Activated CD4-positive, alpha-beta memory T cell treated with anti-CD3 and anti-CD28 coated beads, Interleukin-2, amount 10 ng/mL, durations not matched to agents 7 days and 5 days (primary cell): ENCODE data around the gene NANOS3. TPM values are rescaled to one million over a fixed set of nuclear protein-coding genes. Genes with fewer than 3 reads are reported as not detected.

Experiments
- CTCF ChIA-PET: fragments of 350-600 bp; sonication (Branson Sonifier 250); formaldehyde crosslinking; loops from one replicate; lab custom pipeline; 2021; ENCODE audit warnings: antibody characterized with exemption, inconsistent platforms; lab: Charles Lee
- POLR2A ChIA-PET: fragments of 350-600 bp; sonication (Branson Sonifier 250); formaldehyde crosslinking; loops from one replicate; lab custom pipeline; 2021; ENCODE audit warnings: antibody characterized with exemption; lab: Charles Lee
- DNase-seq: peaks from one replicate; pipeline ENCODE4 v3.0.0-alpha.2; 2020
- H3K27ac Mint-ChIP-seq: one replicate; pipeline ENCODE4 v1.8.0; 2021; ENCODE audit warnings: mild to moderate bottlenecking, mixed read lengths
- H3K27me3 Mint-ChIP-seq: one replicate; pipeline ENCODE4 v1.8.0; 2021; ENCODE audit warnings: mixed read lengths
- H3K36me3 Mint-ChIP-seq: one replicate; pipeline ENCODE4 v1.8.0; 2021; ENCODE audit warnings: low read depth, mixed read lengths
- H3K4me1 Mint-ChIP-seq: one replicate; pipeline ENCODE4 v1.8.0; 2021; ENCODE audit warnings: mixed read lengths
- H3K4me3 Mint-ChIP-seq: one replicate; pipeline ENCODE4 v1.8.0; 2021; ENCODE audit warnings: mild to moderate bottlenecking, mixed read lengths
- H3K9me3 Mint-ChIP-seq: one replicate; pipeline ENCODE4 v1.8.0; 2021; ENCODE audit warnings: mixed read lengths
- total RNA-seq, 2 experiments: library from RNA; stranded (reverse); gene quantifications; one replicate each; pipeline ENCODE4 v1.2.3, GENCODE V29; 2021

Gene NANOS3
- total RNA-seq, 2 experiments from 2014 or later: 0.65 to 0.95 TPM

DNA sequence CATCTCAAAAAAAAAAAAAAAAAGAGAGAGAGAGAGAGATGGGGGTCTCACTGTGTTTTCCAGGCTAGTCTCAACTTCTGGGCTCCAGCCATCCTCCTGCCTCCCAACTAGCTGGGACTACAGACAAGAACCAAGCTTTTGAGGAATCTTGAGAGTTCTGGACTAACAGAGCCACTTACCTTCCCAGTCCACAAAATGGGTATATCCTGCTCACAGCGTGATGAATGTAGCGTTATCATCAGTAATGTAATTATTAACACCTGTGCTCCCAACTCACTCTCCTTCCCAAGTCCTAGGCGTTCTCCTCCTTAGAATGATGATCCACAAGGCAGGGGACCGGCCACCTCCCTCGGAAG is 4.6 kb upstream of the NANOS3 start:
- ChIA-PET POLR2A (interaction anchor here (0.7 kb wide), 1 partner anchor 9 kb away, joined by 3 read pairs; no protein-coding TSS in a partner anchor), CTCF (interaction anchor here (0.6 to 3.6 kb wide), 6 partner anchors 9 to 164 kb away, joined by 3 to 17 read pairs (median 4); partner anchors contain the start of gene IL27RA)
- Mint-ChIP-seq H3K4me1 (peaks cover 2% of the 10 kb centered on the region), H3K4me3 (no peak overlapping the region), H3K36me3 (no peaks in the 10 kb centered on the region), H3K9me3 (no peaks in the 10 kb centered on the region), H3K27ac (no peak overlapping the region), H3K27me3 (peaks cover 12% of the 10 kb centered on the region)
- DNase-seq: no peak

GRCh38 chr19:13872695-13873389 is 4.1 kb upstream of the NANOS3 start:
- H3K27ac Mint-ChIP-seq: no peak overlapping the region
- DNase-seq: peak; percentile 41
- peaks cover 2% of the 10 kb centered on the region for H3K4me1 Mint-ChIP-seq
- H3K27me3 Mint-ChIP-seq: peaks cover 7% of the 10 kb centered on the region
- no peaks in the 10 kb centered on the region for H3K36me3 Mint-ChIP-seq
- POLR2A ChIA-PET: interaction anchor here (0.7 kb wide), 1 partner anchor 10 kb away, joined by 3 read pairs; no protein-coding TSS in a partner anchor
- CTCF ChIA-PET: interaction anchor here (1.1 to 3.6 kb wide), 5 partner anchors 10 to 164 kb away, joined by 3 to 17 read pairs (median 3); partner anchors contain the start of gene IL27RA
- H3K9me3 Mint-ChIP-seq: no peaks in the 10 kb centered on the region
- peak overlapping the region; percentile 57 for H3K4me3 Mint-ChIP-seq

DNA sequence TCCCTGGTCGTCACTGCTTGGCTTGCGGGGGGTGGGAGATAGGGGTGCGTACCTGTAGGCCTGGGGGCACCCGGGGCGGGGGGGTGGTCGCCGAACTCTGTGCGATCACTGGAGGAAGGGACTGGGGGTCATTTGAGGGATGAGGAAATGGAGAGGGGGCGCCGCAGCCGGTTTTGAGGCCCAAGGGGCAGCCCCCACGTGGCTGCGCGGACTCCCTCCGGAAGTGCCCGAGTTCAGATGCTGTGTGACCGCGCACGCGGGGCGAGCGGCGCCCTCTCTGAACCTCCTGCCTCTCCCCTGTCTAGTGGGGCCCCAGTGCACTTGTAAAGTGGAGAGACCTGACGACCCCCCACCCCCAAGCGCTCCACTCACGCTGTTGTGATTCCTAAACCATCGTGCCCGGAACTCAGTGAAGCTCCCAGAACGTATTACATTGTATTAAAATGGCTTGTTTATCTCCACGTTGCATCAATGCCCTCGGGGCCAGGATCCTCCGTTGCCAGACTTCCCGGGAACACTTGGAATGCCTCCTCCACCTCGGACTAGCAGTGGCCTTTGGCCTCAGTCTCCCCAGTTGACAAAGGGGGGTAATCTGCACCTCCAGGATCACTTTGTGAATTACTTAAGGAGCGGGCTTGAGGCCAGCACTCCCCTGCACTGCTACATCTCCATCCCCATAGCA is 3.0 kb upstream of the NANOS3 start:
- Mint-ChIP-seq H3K27me3 (peaks cover 7% of the 10 kb centered on the region), H3K9me3 (no peaks in the 10 kb centered on the region), H3K4me3 (no peak overlapping the region), H3K27ac (no peak overlapping the region), H3K4me1 (peaks cover 2% of the 10 kb centered on the region), H3K36me3 (no peaks in the 10 kb centered on the region)
- CTCF ChIA-PET: interaction anchor here (0.7 to 3.6 kb wide), 3 partner anchors 11 to 185 kb away, joined by 3 to 17 read pairs (median 3); no protein-coding TSS in a partner anchor
- POLR2A ChIA-PET: no interaction called here
- no peak for DNase-seq

DNA sequence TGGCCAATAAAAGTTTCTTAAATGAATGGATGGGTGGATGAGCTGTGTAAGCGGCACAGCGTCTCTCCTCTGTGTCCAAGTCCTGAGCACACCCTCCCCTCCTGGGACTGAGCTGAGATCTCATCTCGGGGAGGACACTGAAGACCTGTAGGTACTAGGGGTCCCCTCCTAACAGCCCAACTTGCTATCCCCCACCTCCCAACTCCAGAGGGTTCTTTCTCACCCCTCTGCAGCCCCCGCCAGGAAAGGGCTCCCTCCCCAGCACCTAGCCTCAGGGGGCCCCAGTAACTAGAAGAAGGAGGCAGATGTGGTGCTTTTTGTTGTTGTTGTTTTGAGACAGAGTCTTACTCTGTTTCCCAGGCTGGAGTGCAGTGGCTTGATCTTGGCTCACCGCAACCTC is 1.1 kb upstream of the NANOS3 start:
- H3K4me3 Mint-ChIP-seq: no peak overlapping the region
- no peaks in the 10 kb centered on the region for H3K9me3 Mint-ChIP-seq
- H3K36me3 Mint-ChIP-seq: no peaks in the 10 kb centered on the region
- no peak for DNase-seq
- H3K27ac Mint-ChIP-seq: no peak overlapping the region
- H3K4me1 Mint-ChIP-seq: peaks cover 13% of the 10 kb centered on the region
- CTCF ChIA-PET: interaction anchor here (1.3 to 1.5 kb wide), 2 partner anchors 198 to 261 kb away, joined by 3 read pairs; partner anchors contain the start of gene ASF1B
- POLR2A ChIA-PET: no interaction called here
- peaks cover 7% of the 10 kb centered on the region for H3K27me3 Mint-ChIP-seq

GRCh38 chr19:13877303-13877702 is 369 bp downstream of the NANOS3 start:
- Mint-ChIP-seq H3K4me3 (no peak overlapping the region), H3K27ac (no peak overlapping the region), H3K27me3 (peaks cover 5% of the 10 kb centered on the region), H3K9me3 (no peaks in the 10 kb centered on the region), H3K36me3 (no peaks in the 10 kb centered on the region), H3K4me1 (peaks cover 27% of the 10 kb centered on the region)
- no peak for DNase-seq
- ChIA-PET CTCF (interaction anchor here (1.5 to 5.3 kb wide), 3 partner anchors 182 to 259 kb away, joined by 3 to 52 read pairs (median 6); partner anchors contain the start of genes ASF1B and MISP3), POLR2A (no interaction called here)

DNA sequence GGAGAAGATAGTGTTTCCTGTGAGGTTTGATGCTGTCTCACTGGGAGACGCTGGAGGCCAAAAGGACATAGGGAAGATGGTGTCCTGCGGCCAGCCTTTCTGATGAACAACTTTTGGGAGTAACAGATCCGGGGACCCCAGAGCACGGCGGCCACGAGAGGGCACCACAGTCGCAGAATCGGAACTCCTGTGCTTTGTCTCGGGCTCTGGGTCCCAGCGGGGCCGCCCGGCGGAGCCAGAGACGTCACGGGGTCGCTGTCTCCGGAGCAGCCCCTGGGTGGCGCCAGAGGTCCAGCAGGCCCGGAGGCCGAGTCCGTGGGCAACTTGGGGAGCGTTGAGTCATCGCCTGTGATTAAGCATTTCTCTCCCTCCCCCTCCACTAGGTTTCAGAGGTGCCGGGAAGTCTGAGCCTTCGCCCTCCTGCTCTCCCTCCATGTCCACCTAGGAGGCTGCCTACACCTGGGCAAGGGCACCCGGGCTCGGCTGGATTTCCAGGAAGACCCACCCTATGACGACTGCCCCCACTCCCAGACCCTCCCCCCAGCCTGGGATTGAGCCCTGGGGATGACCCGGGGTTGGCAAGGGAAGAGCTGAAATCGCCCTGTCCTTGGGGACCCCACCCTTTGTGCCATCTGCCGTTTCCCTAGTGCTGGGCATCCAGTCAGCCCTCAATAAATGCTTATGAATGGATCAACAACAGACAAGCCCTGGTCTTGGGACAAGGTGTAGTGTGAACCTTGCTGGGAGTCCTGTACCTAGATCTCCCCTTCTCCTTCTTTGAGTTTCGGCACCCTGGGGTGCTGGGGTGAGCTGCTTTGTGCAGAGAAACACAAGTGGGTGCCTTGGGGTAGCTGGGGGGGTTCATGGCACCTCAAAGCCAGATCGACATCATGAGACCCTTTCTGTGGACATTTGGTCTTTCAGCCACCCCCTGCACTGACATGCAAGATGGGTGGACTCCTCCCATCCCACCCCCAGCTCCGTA is 3.4 kb downstream of the NANOS3 start:
- peak overlapping the region; percentile 19 for H3K4me3 Mint-ChIP-seq
- H3K27ac Mint-ChIP-seq: peak overlapping the region; percentile 80
- H3K9me3 Mint-ChIP-seq: no peaks in the 10 kb centered on the region
- no peaks in the 10 kb centered on the region for H3K27me3 Mint-ChIP-seq
- ChIA-PET POLR2A (interaction anchor here (0.6 to 3.5 kb wide), 11 partner anchors 26 to 257 kb away, joined by 3 to 18 read pairs (median 3); partner anchors contain the start of genes ASF1B, BRME1, CC2D1A and IL27RA), CTCF (interaction anchor here (0.5 to 5.3 kb wide), 23 partner anchors 22 to 581 kb away, joined by 3 to 52 read pairs (median 4); partner anchors contain the start of genes C19orf53, MISP3 and RFX1)
- H3K36me3 Mint-ChIP-seq: no peaks in the 10 kb centered on the region
- peaks cover 35% of the 10 kb centered on the region for H3K4me1 Mint-ChIP-seq
- DNase-seq: peak; percentile 99

- peak overlapping the region; percentile 80 for H3K27ac Mint-ChIP-seq
- H3K4me1 Mint-ChIP-seq: peaks cover 37% of the 10 kb centered on the region
- H3K36me3 Mint-ChIP-seq: no peaks in the 10 kb centered on the region
- DNase-seq: peak; percentile 31
- ChIA-PET CTCF (interaction anchor here (0.8 to 5.3 kb wide), 15 partner anchors 22 to 467 kb away, joined by 3 to 52 read pairs (median 5); partner anchors contain the start of genes ASF1B, C19orf53, IL27RA and MISP3), POLR2A (interaction anchor here (0.6 to 3.5 kb wide), 16 partner anchors 22 to 637 kb away, joined by 3 to 18 read pairs (median 4); partner anchors contain the start of genes ASF1B, BRME1, CC2D1A and DNAJB1)
- no peak overlapping the region for H3K4me3 Mint-ChIP-seq
- H3K9me3 Mint-ChIP-seq: no peaks in the 10 kb centered on the region
- no peaks in the 10 kb centered on the region for H3K27me3 Mint-ChIP-seq
Observed at GRCh38 chr19:13881251-13881691, 4.3 kb downstream of the NANOS3 start.

DNA sequence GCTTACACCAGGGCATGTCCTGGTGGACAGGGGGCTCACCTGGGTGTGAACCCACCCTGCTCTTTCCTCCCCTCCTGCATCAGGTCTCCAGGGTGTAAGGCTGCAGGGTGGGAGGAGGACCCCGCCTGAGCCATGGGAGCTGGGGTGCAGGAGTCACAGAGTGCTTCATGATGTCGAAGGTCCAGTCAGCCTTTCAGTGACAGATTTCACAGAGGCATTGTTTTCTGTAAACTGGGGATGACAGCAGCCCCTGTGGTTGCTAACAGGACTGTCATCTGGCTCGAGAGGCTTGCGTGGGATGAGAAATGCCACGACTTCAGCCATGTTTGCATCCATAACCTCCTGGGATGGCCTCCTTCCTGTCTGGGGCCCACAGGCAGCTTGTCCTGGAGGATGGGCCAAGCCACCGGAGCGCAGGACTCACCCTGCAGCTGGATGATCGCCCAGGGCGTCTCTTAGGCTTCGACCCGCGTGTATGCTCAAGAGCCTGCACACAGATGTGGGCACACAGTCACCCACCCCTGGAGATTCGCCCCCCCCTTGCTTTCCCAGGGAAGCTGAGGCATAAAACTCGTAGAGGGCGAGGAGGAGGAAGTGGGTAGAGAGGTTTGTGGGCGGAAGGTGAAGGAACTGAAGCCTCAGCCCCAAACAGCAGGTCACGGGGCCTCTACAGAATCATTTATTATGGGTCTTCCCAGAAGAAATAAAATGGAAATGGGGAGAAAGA is 4.9 kb downstream of the NANOS3 start:
- H3K4me3 Mint-ChIP-seq: peak overlapping the region; percentile 52
- H3K36me3 Mint-ChIP-seq: no peaks in the 10 kb centered on the region
- H3K9me3 Mint-ChIP-seq: no peaks in the 10 kb centered on the region
- peak; percentile 71 for DNase-seq
- H3K27me3 Mint-ChIP-seq: no peaks in the 10 kb centered on the region
- peaks cover 39% of the 10 kb centered on the region for H3K4me1 Mint-ChIP-seq
- ChIA-PET CTCF (interaction anchor here (0.7 to 5.3 kb wide), 13 partner anchors 20 to 466 kb away, joined by 3 to 52 read pairs (median 5); partner anchors contain the start of genes ASF1B, IL27RA and MISP3), POLR2A (interaction anchor here (0.6 to 3.5 kb wide), 15 partner anchors 21 to 637 kb away, joined by 3 to 18 read pairs (median 4); partner anchors contain the start of genes ASF1B, BRME1, CC2D1A and DNAJB1)
- peak overlapping the region; percentile 80 for H3K27ac Mint-ChIP-seq

GRCh38 chr19:13882419-13882795 is 5.5 kb downstream of the NANOS3 start:
- Mint-ChIP-seq H3K4me1 (peaks cover 43% of the 10 kb centered on the region), H3K27me3 (no peaks in the 10 kb centered on the region), H3K9me3 (no peaks in the 10 kb centered on the region), H3K36me3 (no peaks in the 10 kb centered on the region), H3K27ac (peak overlapping the region; percentile 80), H3K4me3 (peak overlapping the region; percentile 52)
- DNase-seq: no peak
- ChIA-PET POLR2A (interaction anchor here (0.7 to 3.5 kb wide), 12 partner anchors 21 to 636 kb away, joined by 3 to 18 read pairs (median 4); partner anchors contain the start of genes ASF1B, BRME1, CC2D1A and DNAJB1), CTCF (interaction anchor here (0.7 to 5.3 kb wide), 12 partner anchors 20 to 255 kb away, joined by 3 to 52 read pairs (median 8); partner anchors contain the start of genes ASF1B, IL27RA and MISP3)

DNA sequence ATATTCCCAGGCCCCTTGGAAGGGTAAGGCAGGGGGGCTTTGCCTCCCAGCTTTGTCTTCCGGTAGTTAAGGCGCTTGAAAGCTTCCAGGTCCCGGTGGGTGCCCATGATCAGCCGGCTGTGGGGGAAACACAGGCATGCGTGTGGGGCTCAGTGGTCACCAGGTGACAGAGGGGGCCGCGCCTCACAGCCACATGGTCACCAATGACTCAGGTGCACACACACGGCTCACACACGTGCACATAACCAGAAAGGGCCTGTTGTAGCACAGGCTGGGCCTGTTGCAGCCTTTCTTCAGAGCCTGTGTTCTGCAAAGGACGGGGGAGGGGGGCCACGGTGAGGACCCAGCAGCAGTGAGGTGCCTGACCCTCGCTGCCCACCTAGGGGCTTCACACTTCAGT is 5.9 kb downstream of the NANOS3 start:
- H3K4me3 Mint-ChIP-seq: no peak overlapping the region
- CTCF ChIA-PET: interaction anchor here (0.7 to 3.2 kb wide), 7 partner anchors 21 to 254 kb away, joined by 3 to 15 read pairs (median 5); partner anchors contain the start of genes ASF1B and IL27RA
- POLR2A ChIA-PET: interaction anchor here (0.7 to 3.5 kb wide), 9 partner anchors 28 to 636 kb away, joined by 3 to 18 read pairs (median 4); partner anchors contain the start of genes ASF1B, DNAJB1, IL27RA and RFX1
- no peaks in the 10 kb centered on the region for H3K27me3 Mint-ChIP-seq
- no peaks in the 10 kb centered on the region for H3K9me3 Mint-ChIP-seq
- H3K27ac Mint-ChIP-seq: peak overlapping the region; percentile 80
- DNase-seq: no peak
- no peaks in the 10 kb centered on the region for H3K36me3 Mint-ChIP-seq
- peaks cover 46% of the 10 kb centered on the region for H3K4me1 Mint-ChIP-seq
